HG03280 (cell line): ENCODE results near the gene CWC22.

ENCODE experiments used
- ATAC-seq: cut with Tn5 transposase; IDR thresholded peaks from one replicate; pipeline ENCODE4 v1.9.1; 2021; ENCODE audit warnings: mild to moderate bottlenecking, moderate library complexity; ENCODE audit not compliant: unreplicated experiment

Gene CWC22

GRCh38 chr2:179900655-179901054 lies 106.4 kb downstream of the CWC22 start:
- no peak for ATAC-seq

- ATAC-seq, result no peak
Measured at GRCh38 chr2:179899666-179900065, 107.4 kb downstream of the CWC22 start.

- peak; percentile 92 for ATAC-seq
Measured at GRCh38 chr2:179898873-179899272, 108.2 kb downstream of the CWC22 start.
